Gastrocnemius medialis (tissue), 4 donors: ENCODE measurements around the gene EEF1AKMT2. TPM values are rescaled to one million over a fixed set of nuclear protein-coding genes. Genes with fewer than 3 reads are reported as not detected.

ENCODE experiments used
- ATAC-seq, 2 donors: fragments of 150-250 bp; one replicate each; pipeline ENCODE4 v1.9.1; 2016
- DNase-seq, 2 donors: peaks; one replicate each; pipeline ENCODE4 v3.0.0-alpha.2; 2019
- H3K27ac ChIP-seq, 4 donors: fragments of 200-600 bp; sonication (generic); 1 replicate in 1 of 4; 2 replicates in 3 of 4; pipeline ENCODE4 v1.5.1; 2016 to 2018; ENCODE audit warnings: mild to moderate bottlenecking in 2 of 4, moderate library complexity in 1 of 4
- H3K27me3 ChIP-seq, 3 donors: fragments of 200-600 bp; sonication (generic) in 2 of 3; 1 replicate in 1 of 3; 2 replicates in 2 of 3; pipeline versions ENCODE4 v1.5.1 to v1.6.0; 2016 to 2019; ENCODE audit warnings: mild to moderate bottlenecking in 1 of 3, moderate library complexity in 1 of 3
- H3K36me3 ChIP-seq, 2 donors: fragments of 200-600 bp; sonication (generic) in 1 of 2; one replicate each; pipeline ENCODE4 v1.5.1; 2017 to 2018
- H3K4me1 ChIP-seq, 2 donors: fragments of 200-600 bp; sonication (generic) in 1 of 2; one replicate each; pipeline ENCODE4 v1.5.1; 2016 to 2017; ENCODE audit warnings: mild to moderate bottlenecking in 2 of 2
- H3K4me3 ChIP-seq, 4 donors: fragments of 200-600 bp; sonication (generic) in 3 of 4; 1 replicate in 1 of 4; 2 replicates in 3 of 4; pipeline ENCODE4 v1.5.1; 2016 to 2019; ENCODE audit warnings: mild to moderate bottlenecking in 2 of 4
- H3K9me3 ChIP-seq, 3 donors: fragments of 200-600 bp; sonication (generic) in 2 of 3; 1 replicate in 1 of 3; 2 replicates in 2 of 3; pipeline ENCODE4 v1.5.1; 2016 to 2019
- CTCF ChIP-seq, 5 experiments: fragments of 450-650 bp in 3 of 5; fragments of 200-600 bp in 2 of 5; sonication (generic) in 2 of 5; IDR thresholded peaks in 4 of 5; conservative IDR thresholded peaks in 1 of 5; 1 replicate in 4 of 5; 2 replicates in 1 of 5; pipeline ENCODE4 v1.5.1; 2016 to 2019; ENCODE audit warnings: antibody characterized with exemption in 5 of 5, mild to moderate bottlenecking in 3 of 5, moderate library complexity in 3 of 5
- POLR2A ChIP-seq, 2 donors: fragments of 450-650 bp; IDR thresholded peaks; one replicate each; pipeline ENCODE4 v1.6.1; 2017; ENCODE audit warnings: antibody characterized with exemption in 2 of 2, mild to moderate bottlenecking in 2 of 2, moderate library complexity in 2 of 2
- in situ Hi-C, 4 donors: fragments of 200-750 bp; cut with MboI; loops; one replicate each; pipeline versions ENCODE4 v1.15.0 to v1.8.0; 2017; ENCODE audit warnings: low sequenced_read_pairs in 4 of 4
- intact Hi-C: fragments of 100-400 bp; cut with DNase I; formaldehyde crosslinking; loops from one replicate; pipeline ENCODE4 v1.15.1; 2023; ENCODE audit warnings: low total_unique reads
- total RNA-seq, 4 donors: library from RNA; depleted of rRNA; stranded (reverse); fragments of >200 nt; gene quantifications; one replicate each; pipeline versions ENCODE4 v1.1.0 to v1.2.3, GENCODE V29; 2016

The EEF1AKMT2 gene
- total RNA-seq, 4 donors from 2014 or later = 7.9 to 13.5 (median 9.6) TPM

- peaks cover 99 to 100% of the 10 kb centered on the region in 2 donors for H3K4me1 ChIP-seq
- DNase-seq (peak in 1 of 2 donors; percentile 6), ATAC-seq (no peak)
- peak overlapping the region; percentile 92 to 97 (median 92) for H3K27ac ChIP-seq
- no peaks in the 10 kb centered on the region for H3K27me3 ChIP-seq
- intact Hi-C loops = no loop called here
- H3K4me3 ChIP-seq = no peak overlapping the region
- TF ChIP-seq CTCF (IDR thresholded peaks at IDR 0.05 in 4 of 5, conservative IDR thresholded peaks at IDR 0.05 in 1 of 5) = no peak
- TF ChIP-seq POLR2A (IDR thresholded peaks at IDR 0.05) = no peak
- no peaks in the 10 kb centered on the region for H3K9me3 ChIP-seq
- H3K36me3 ChIP-seq = no peaks in the 10 kb centered on the region
- in situ Hi-C loops = loop anchor here in 2 of 4 donors (25.0 kb wide), 2 partner anchors 88 to 188 kb away; no protein-coding TSS in a partner anchor
Measured at GRCh38 chr10:124725791-124726190, 65.9 kb downstream of the EEF1AKMT2 start.

GRCh38 chr10:124725171-124725631 lies 66.5 kb downstream of the EEF1AKMT2 start:
- ATAC-seq (no peak), DNase-seq (peak in 1 of 2 donors; percentile 9)
- intact Hi-C loops = no loop called here
- peak overlapping the region; percentile 92 to 97 (median 92) for H3K27ac ChIP-seq
- TF ChIP-seq CTCF (IDR thresholded peaks at IDR 0.05 in 4 of 5, conservative IDR thresholded peaks at IDR 0.05 in 1 of 5) = no peak
- TF ChIP-seq POLR2A (IDR thresholded peaks at IDR 0.05) = no peak
- no peaks in the 10 kb centered on the region for H3K27me3 ChIP-seq
- in situ Hi-C loops = loop anchor here in 2 of 4 donors (25.0 kb wide), 2 partner anchors 88 to 188 kb away; no protein-coding TSS in a partner anchor
- H3K4me1 ChIP-seq = peaks cover 99 to 100% of the 10 kb centered on the region in 2 donors
- no peaks in the 10 kb centered on the region for H3K9me3 ChIP-seq
- no peaks in the 10 kb centered on the region for H3K36me3 ChIP-seq
- H3K4me3 ChIP-seq = no peak overlapping the region

GRCh38 chr10:124724279-124725027 lies 67.2 kb downstream of the EEF1AKMT2 start:
- intact Hi-C loops = no loop called here
- peak overlapping the region; percentile 92 to 97 (median 92) for H3K27ac ChIP-seq
- H3K27me3 ChIP-seq = no peaks in the 10 kb centered on the region
- TF ChIP-seq POLR2A (IDR thresholded peaks at IDR 0.05) (no peak), CTCF (IDR thresholded peaks at IDR 0.05 in 4 of 5, conservative IDR thresholded peaks at IDR 0.05 in 1 of 5) (no peak)
- H3K4me3 ChIP-seq = no peak overlapping the region
- in situ Hi-C loops = loop anchor here in 2 of 4 donors (25.0 kb wide), 2 partner anchors 87 to 187 kb away; no protein-coding TSS in a partner anchor
- no peaks in the 10 kb centered on the region for H3K9me3 ChIP-seq
- ATAC-seq (peak in 1 of 2 donors; percentile 4), DNase-seq (peak in 1 of 2 donors; percentile 68)
- H3K36me3 ChIP-seq = no peaks in the 10 kb centered on the region
- H3K4me1 ChIP-seq = peaks cover 99% of the 10 kb centered on the region in 2 donors

- intact Hi-C loops = no loop called here
Measured at GRCh38 chr10:124723826-124724225, 67.9 kb downstream of the EEF1AKMT2 start.

More at GRCh38 chr10:124723826-124724225, 67.9 kb downstream of the EEF1AKMT2 start:
- peak in 1 of 5 experiments; percentile 18 for TF ChIP-seq CTCF (IDR thresholded peaks at IDR 0.05 in 4 of 5, conservative IDR thresholded peaks at IDR 0.05 in 1 of 5)
- no peak for TF ChIP-seq POLR2A (IDR thresholded peaks at IDR 0.05)
- Histone ChIP-seq H3K36me3 (no peaks in the 10 kb centered on the region), H3K4me3 (no peak overlapping the region), H3K9me3 (no peaks in the 10 kb centered on the region), H3K27ac (peak overlapping the region; percentile 92 to 97 (median 92)), H3K27me3 (no peaks in the 10 kb centered on the region), H3K4me1 (peaks cover 99% of the 10 kb centered on the region in 2 donors)
- in situ Hi-C loops = no loop called here
- DNase-seq (no peak), ATAC-seq (no peak)
